Activated naive CD4-positive, alpha-beta T cell treated with anti-CD3 and anti-CD28 coated beads for 36 hours (primary cell): ENCODE data around the gene INPP5A. TPM values are rescaled to one million over a fixed set of nuclear protein-coding genes. Genes with fewer than 3 reads are reported as not detected.

Experiments used
- CTCF ChIA-PET: fragments of 350-600 bp; sonication (Branson Sonifier 250); formaldehyde crosslinking; loops from one replicate; lab custom pipeline; 2021; ENCODE audit warnings: antibody characterized with exemption; lab: Charles Lee
- DNase-seq: peaks from one replicate; pipeline ENCODE4 v3.0.0-alpha.2; 2020
- H3K27ac Mint-ChIP-seq: one replicate; pipeline ENCODE4 v1.8.0; 2021; ENCODE audit warnings: mild to moderate bottlenecking, mixed read lengths
- H3K27me3 Mint-ChIP-seq: one replicate; pipeline ENCODE4 v1.8.0; 2021; ENCODE audit warnings: low read depth, mixed read lengths
- H3K36me3 Mint-ChIP-seq: one replicate; pipeline ENCODE4 v1.8.0; 2021; ENCODE audit warnings: low read depth, mixed read lengths
- H3K4me1 Mint-ChIP-seq: one replicate; pipeline ENCODE4 v1.8.0; 2021; ENCODE audit warnings: low read depth, mixed read lengths
- H3K4me3 Mint-ChIP-seq: one replicate; pipeline ENCODE4 v1.8.0; 2021; ENCODE audit warnings: mild to moderate bottlenecking, moderate library complexity, mixed read lengths
- H3K9me3 Mint-ChIP-seq: one replicate; pipeline ENCODE4 v1.8.0; 2021; ENCODE audit warnings: mixed read lengths
- intact Hi-C: fragments of 100-400 bp; cut with micrococcal nuclease; formaldehyde crosslinking; loops from one replicate; pipeline ENCODE4 v1.15.1; 2023
- total RNA-seq, 2 experiments: library from RNA; stranded (reverse); gene quantifications; one replicate each; pipeline ENCODE4 v1.2.3, GENCODE V29; 2021

The INPP5A gene
- total RNA-seq, 2 experiments from 2014 or later: 17.3 to 19.5 TPM

GRCh38 chr10:132616996-132617736, 79.6 kb downstream of the INPP5A start:
- Mint-ChIP-seq H3K9me3 (peaks cover 34% of the 10 kb centered on the region), H3K27ac (no peak overlapping the region), H3K36me3 (peaks cover 36% of the 10 kb centered on the region), H3K27me3 (no peaks in the 10 kb centered on the region), H3K4me1 (peaks cover 24% of the 10 kb centered on the region), H3K4me3 (no peak overlapping the region)
- intact Hi-C loops: no loop called here
- DNase-seq: peak; percentile 3
- CTCF ChIA-PET: interaction anchor here (1.0 kb wide), 1 partner anchor 37 kb away, joined by 3 read pairs; no protein-coding TSS in a partner anchor

GRCh38 chr10:132617737-132618052, 80.1 kb downstream of the INPP5A start:
- Mint-ChIP-seq H3K9me3 (peaks cover 34% of the 10 kb centered on the region), H3K27ac (no peak overlapping the region), H3K4me1 (peaks cover 20% of the 10 kb centered on the region), H3K4me3 (no peak overlapping the region), H3K36me3 (peaks cover 36% of the 10 kb centered on the region), H3K27me3 (no peaks in the 10 kb centered on the region)
- peak; percentile 3 for DNase-seq
- intact Hi-C loops: no loop called here
- CTCF ChIA-PET: interaction anchor here (1.0 kb wide), 1 partner anchor 37 kb away, joined by 3 read pairs; no protein-coding TSS in a partner anchor

- Mint-ChIP-seq H3K4me3 (no peak overlapping the region), H3K4me1 (peaks cover 19% of the 10 kb centered on the region), H3K36me3 (peaks cover 36% of the 10 kb centered on the region), H3K9me3 (peaks cover 34% of the 10 kb centered on the region), H3K27me3 (no peaks in the 10 kb centered on the region), H3K27ac (no peak overlapping the region)
- CTCF ChIA-PET: interaction anchor here (1.0 kb wide), 1 partner anchor 36 kb away, joined by 3 read pairs; no protein-coding TSS in a partner anchor
- DNase-seq: peak; percentile 1
- intact Hi-C loops: no loop called here
These were observed 80.8 kb downstream of the INPP5A start for GRCh38 chr10:132618158-132618919.

GRCh38 chr10:132619927-132620326, 82.3 kb downstream of the INPP5A start:
- H3K4me1 Mint-ChIP-seq: peaks cover 16% of the 10 kb centered on the region
- H3K9me3 Mint-ChIP-seq: peaks cover 34% of the 10 kb centered on the region
- CTCF ChIA-PET: no interaction called here
- peaks cover 36% of the 10 kb centered on the region for H3K36me3 Mint-ChIP-seq
- no peaks in the 10 kb centered on the region for H3K27me3 Mint-ChIP-seq
- no peak overlapping the region for H3K4me3 Mint-ChIP-seq
- H3K27ac Mint-ChIP-seq: no peak overlapping the region
- peak; percentile 3 for DNase-seq
- intact Hi-C loops: no loop called here

- intact Hi-C loops: no loop called here
- CTCF ChIA-PET: no interaction called here
- H3K9me3 Mint-ChIP-seq: peaks cover 14% of the 10 kb centered on the region
- H3K4me1 Mint-ChIP-seq: peaks cover 25% of the 10 kb centered on the region
- H3K36me3 Mint-ChIP-seq: peaks cover 11% of the 10 kb centered on the region
- no peak overlapping the region for H3K27ac Mint-ChIP-seq
- no peaks in the 10 kb centered on the region for H3K27me3 Mint-ChIP-seq
- H3K4me3 Mint-ChIP-seq: no peak overlapping the region
- DNase-seq: peak; percentile 1
These were observed 86.7 kb downstream of the INPP5A start for GRCh38 chr10:132624061-132624846.

- intact Hi-C loops: no loop called here
- Mint-ChIP-seq H3K27me3 (no peaks in the 10 kb centered on the region), H3K4me1 (peaks cover 28% of the 10 kb centered on the region), H3K4me3 (no peak overlapping the region), H3K36me3 (peaks cover 8% of the 10 kb centered on the region), H3K9me3 (peaks cover 10% of the 10 kb centered on the region), H3K27ac (no peak overlapping the region)
- CTCF ChIA-PET: no interaction called here
- peak; percentile 3 for DNase-seq
These were observed 87.4 kb downstream of the INPP5A start for GRCh38 chr10:132624847-132625471.

DNA sequence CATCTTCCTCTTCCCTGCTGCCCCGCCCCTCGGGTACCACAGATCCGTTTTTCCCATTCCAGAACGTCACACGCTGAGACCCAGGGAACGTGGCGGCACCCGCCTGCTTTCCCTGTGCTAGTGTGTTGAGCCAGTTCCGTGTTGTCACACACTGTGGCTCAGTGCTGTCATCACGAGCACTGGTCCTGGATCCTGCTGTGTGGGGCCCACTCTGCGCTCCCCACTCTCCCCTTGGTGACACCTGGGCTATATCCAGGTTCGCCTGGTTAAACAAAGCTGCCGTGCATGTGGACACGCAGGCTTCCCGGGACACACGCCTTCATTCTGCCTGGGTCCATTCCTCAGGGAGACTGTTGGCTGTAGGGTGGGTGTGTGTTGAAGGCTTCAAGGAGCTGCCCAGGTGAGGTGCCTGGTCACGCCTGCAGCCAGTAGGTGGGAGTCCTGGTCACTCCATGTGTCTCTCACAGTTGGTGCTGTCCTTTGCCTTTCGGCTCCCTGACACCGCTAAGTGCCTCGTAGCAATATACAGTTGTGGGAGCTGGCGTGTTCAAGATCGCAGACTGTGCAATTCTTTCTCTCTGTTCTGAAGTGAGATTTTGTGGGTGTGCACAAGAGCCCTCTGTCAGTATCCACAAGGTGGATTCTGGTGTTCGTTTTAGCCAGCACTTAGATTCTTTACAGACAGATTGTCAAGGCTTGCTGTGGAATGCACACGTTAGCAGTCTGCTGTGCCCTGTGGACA, 88.6 kb downstream of the INPP5A start:
- intact Hi-C loops: no loop called here
- Mint-ChIP-seq H3K36me3 (peaks cover 4% of the 10 kb centered on the region), H3K4me1 (peaks cover 28% of the 10 kb centered on the region), H3K9me3 (peaks cover 4% of the 10 kb centered on the region), H3K27me3 (no peaks in the 10 kb centered on the region), H3K4me3 (no peak overlapping the region), H3K27ac (no peak overlapping the region)
- CTCF ChIA-PET: interaction anchor here (0.6 kb wide), 1 partner anchor 296 kb away, joined by 4 read pairs; no protein-coding TSS in a partner anchor
- no peak for DNase-seq

GRCh38 chr10:132626761-132627665, 89.4 kb downstream of the INPP5A start:
- H3K4me1 Mint-ChIP-seq: peaks cover 28% of the 10 kb centered on the region
- H3K36me3 Mint-ChIP-seq: no peaks in the 10 kb centered on the region
- intact Hi-C loops: no loop called here
- CTCF ChIA-PET: no interaction called here
- H3K27me3 Mint-ChIP-seq: no peaks in the 10 kb centered on the region
- no peak overlapping the region for H3K27ac Mint-ChIP-seq
- no peaks in the 10 kb centered on the region for H3K9me3 Mint-ChIP-seq
- H3K4me3 Mint-ChIP-seq: no peak overlapping the region
- no peak for DNase-seq

DNA sequence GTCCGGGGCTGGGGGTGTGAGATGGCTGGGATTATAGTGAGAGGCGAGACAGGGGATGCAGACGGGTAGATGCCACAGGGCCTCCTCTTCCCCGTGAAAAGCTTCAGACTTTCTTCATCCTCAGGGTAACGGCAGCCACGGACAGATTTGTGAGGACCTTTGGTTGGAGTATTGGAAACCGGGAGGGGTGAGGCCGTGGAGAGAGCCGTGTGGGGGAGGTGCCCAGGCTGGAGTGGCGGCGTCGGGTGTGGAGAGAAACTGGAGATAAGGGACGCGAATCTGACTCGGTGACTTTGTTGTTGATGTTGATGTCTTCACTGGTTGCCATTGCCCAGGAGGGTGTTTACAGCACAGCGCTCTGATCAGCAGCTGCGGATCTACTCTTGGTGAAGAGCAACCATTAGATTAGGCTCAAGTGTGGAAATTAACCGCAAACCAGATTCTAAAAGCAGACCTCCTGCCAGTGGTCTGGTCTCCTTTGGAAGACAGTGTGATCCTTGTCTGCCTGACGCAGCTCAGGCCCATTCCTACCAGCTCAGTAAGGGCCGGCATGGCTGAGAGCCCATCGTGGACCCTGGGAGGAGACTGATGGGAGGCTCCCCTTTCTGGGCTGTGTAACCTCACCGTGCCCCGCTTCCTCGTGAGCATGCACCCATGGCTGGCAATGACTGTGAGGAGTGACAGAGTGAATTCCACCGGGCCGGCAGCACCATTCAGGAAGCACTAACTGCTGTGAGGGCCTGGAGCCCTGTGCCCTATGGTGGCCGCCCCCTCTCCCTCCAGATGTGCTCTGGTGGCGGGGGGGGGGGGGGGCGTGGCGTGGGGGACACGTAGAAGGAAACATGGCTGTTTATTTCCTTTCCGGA, 90.3 kb downstream of the INPP5A start:
- H3K9me3 Mint-ChIP-seq: no peaks in the 10 kb centered on the region
- peak; percentile 38 for DNase-seq
- H3K27ac Mint-ChIP-seq: no peak overlapping the region
- no peaks in the 10 kb centered on the region for H3K36me3 Mint-ChIP-seq
- CTCF ChIA-PET: interaction anchor here (1.3 kb wide), 1 partner anchor 169 kb away, joined by 4 read pairs; no protein-coding TSS in a partner anchor
- intact Hi-C loops: no loop called here
- H3K27me3 Mint-ChIP-seq: no peaks in the 10 kb centered on the region
- no peak overlapping the region for H3K4me3 Mint-ChIP-seq
- peaks cover 28% of the 10 kb centered on the region for H3K4me1 Mint-ChIP-seq
